IPS-15b (cell line): Measurements from ENCODE around the gene GIT2.
A peak's percentile ranks its signal among the peaks of the same experiment; 100 is the strongest.

ENCODE experiments used
- H3K27me3 ChIP-seq: one replicate; pipeline ENCODE4 v1.6.1; 2013; ENCODE audit warnings: low read length; ENCODE audit not compliant: control insufficient read depth, insufficient read depth
- H3K36me3 ChIP-seq: one replicate; pipeline ENCODE4 v1.6.1; 2013; ENCODE audit warnings: low read length; ENCODE audit not compliant: control insufficient read depth, insufficient read depth
- H3K4me1 ChIP-seq: one replicate; pipeline ENCODE4 v1.6.1; 2013; ENCODE audit warnings: mild to moderate bottlenecking, low read length; ENCODE audit not compliant: control insufficient read depth, insufficient read depth
- H3K4me3 ChIP-seq: one replicate; pipeline ENCODE4 v1.5.1; 2013; ENCODE audit warnings: low read depth, low read length
- H3K9ac ChIP-seq: one replicate; pipeline ENCODE4 v1.6.1; 2013; ENCODE audit warnings: low read depth, mild to moderate bottlenecking, low read length
- H3K9me3 ChIP-seq: one replicate; pipeline ENCODE4 v1.6.1; 2013; ENCODE audit warnings: mild to moderate bottlenecking, low read length; ENCODE audit not compliant: control insufficient read depth, insufficient read depth

The GIT2 gene

DNA sequence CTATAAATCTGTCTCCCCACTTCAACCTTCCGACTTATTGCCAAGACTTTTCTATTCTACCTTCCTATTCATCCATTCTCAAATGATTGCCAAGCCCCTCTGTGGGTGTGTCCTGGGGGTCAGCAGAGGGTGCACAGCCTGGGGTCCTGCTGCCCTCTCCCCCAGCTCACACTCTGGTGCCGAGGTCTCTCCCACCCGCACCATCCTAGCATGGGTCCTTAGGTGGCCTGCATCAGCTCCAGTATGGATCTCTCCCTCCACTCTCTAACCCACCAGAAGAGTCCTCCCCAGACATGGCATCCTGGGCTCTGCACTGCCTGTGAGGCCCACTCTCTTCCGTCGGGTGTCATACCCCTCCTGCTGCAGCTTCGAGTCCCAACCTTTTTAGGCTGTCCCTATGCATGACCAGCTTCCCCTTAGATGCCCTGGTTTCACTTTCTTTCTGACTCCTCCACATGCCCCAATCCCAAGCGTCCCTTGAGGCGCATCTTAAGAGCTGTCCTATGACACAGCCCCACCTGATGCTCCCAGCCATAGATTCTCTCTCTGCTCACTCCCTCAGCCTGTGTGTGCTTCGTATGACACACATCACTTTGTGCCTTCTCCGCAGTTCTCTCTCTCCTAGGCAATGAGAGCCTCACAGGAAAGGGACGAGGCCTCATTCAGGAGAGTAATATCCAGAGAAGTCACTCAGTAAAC is 43.9 kb downstream of the GIT2 start:
- no peaks in the 10 kb centered on the region for H3K9me3 ChIP-seq
- peaks cover 17% of the 10 kb centered on the region for H3K36me3 ChIP-seq
- H3K4me1 ChIP-seq = no peaks in the 10 kb centered on the region
- no peaks in the 10 kb centered on the region for H3K27me3 ChIP-seq
- H3K9ac ChIP-seq = no peak overlapping the region
- no peak overlapping the region for H3K4me3 ChIP-seq

DNA sequence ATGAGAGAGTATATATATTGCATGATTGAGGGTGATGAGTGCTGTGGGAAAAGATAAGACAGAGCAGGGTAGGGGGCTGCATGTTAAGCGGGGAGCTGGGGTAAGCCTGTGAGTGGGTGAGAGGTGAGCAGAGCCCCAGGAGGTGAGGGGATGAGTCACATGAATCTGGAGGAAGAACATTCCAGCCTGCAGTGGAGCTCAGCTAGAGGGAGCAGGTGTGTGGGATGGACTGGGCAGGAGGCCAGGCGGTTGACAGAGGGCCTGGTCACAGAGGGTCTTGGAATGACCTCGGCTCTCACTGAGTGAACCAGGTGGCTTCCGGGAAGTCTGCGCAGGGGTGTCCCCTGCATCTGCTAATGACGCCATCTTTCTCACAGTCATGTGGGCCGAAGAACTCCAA is 44.4 kb downstream of the GIT2 start:
- Histone ChIP-seq H3K4me3 (no peak overlapping the region), H3K9ac (no peak overlapping the region), H3K9me3 (no peaks in the 10 kb centered on the region), H3K27me3 (no peaks in the 10 kb centered on the region), H3K4me1 (peaks cover 2% of the 10 kb centered on the region), H3K36me3 (peaks cover 13% of the 10 kb centered on the region)

DNA sequence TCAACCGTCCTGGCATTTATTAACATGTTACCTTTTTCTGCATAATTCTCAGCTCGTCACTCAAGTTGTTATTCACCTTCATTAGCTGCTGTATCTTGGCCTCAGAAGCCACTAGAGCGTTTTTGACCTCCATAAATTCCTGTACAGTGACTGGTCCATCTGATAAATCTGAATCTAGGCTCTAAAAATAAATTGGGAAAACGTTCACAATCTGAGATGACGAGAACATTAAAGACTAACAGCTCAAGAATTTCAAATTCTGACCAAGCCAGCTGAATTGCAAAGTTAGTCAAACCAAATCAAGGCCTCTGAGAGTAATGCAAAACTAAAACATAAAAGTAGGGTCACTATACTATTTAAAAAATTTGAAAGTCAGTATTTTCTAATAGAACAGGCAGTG is 45.0 kb downstream of the GIT2 start:
- peaks cover 13% of the 10 kb centered on the region for H3K36me3 ChIP-seq
- no peaks in the 10 kb centered on the region for H3K27me3 ChIP-seq
- no peak overlapping the region for H3K9ac ChIP-seq
- no peaks in the 10 kb centered on the region for H3K9me3 ChIP-seq
- peaks cover 8% of the 10 kb centered on the region for H3K4me1 ChIP-seq
- no peak overlapping the region for H3K4me3 ChIP-seq

DNA sequence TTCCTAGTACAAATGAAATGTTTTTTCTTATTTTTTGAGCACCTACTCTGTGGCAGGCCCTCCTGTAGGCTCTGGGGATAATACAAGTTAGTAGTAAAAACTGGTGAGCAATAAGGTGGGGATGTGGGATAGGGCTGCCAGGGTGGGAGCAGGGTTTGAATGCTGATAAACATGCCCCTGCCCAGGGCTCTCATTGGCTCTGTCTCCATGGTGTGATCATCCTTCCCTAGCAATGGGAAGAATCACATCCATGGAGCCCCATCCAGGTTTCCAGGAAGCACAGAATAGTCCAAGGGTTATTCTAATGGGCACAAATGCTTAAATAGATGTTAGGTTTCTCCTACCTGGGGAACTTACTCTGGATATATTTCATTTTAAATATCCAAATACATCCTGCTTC is 45.5 kb downstream of the GIT2 start:
- Histone ChIP-seq H3K36me3 (peaks cover 13% of the 10 kb centered on the region), H3K4me1 (peaks cover 9% of the 10 kb centered on the region), H3K9ac (no peak overlapping the region)

DNA sequence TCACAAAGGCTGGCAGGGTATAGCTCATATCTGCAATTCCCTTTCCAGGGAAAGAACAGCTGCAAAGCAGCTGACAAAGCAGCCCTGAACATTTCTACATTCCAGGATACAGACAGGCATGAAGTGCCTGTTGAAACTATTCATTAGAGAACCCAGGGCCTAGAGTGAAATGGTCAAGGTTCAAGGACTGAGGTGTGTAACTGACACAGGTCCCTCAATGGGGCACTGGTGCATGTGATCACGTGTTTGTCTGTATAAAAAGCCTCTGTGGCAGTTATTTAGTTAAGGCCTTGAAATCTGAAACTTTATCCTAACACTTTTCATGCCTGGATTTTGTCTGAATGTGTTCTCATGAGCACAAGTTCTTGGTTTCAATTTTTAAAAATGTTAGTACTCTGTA is 47.1 kb downstream of the GIT2 start:
- Histone ChIP-seq H3K9me3 (no peaks in the 10 kb centered on the region), H3K9ac (no peak overlapping the region), H3K36me3 (peaks cover 13% of the 10 kb centered on the region), H3K27me3 (no peaks in the 10 kb centered on the region), H3K4me1 (peaks cover 18% of the 10 kb centered on the region), H3K4me3 (no peak overlapping the region)

More for the DNA sequence above, 45.5 kb downstream of the GIT2 start:
- H3K27me3 ChIP-seq = no peaks in the 10 kb centered on the region
- no peak overlapping the region for H3K4me3 ChIP-seq
- no peaks in the 10 kb centered on the region for H3K9me3 ChIP-seq

DNA sequence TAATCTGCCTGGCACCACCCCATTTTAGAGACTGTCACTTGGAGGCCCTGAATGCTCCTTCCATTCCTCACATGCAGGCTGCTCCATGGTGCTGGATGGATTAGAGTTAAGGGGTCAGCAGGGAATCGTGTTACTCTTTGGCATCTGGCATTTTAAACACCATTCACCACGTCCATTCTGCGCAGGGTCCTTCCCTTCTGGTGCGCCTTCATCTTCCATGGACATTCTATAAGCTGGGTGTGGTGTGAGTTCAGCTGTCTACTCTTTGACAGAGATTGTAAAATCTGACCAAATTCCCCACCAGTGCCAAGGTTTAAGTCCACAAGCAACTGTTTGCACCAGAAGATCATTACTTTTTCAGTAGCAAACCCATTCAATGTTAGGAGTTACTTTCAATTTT is 47.8 kb downstream of the GIT2 start:
- H3K4me1 ChIP-seq = peaks cover 18% of the 10 kb centered on the region
- H3K36me3 ChIP-seq = peaks cover 13% of the 10 kb centered on the region
- H3K9ac ChIP-seq = no peak overlapping the region
- no peaks in the 10 kb centered on the region for H3K9me3 ChIP-seq
- H3K27me3 ChIP-seq = no peaks in the 10 kb centered on the region
- H3K4me3 ChIP-seq = no peak overlapping the region

DNA sequence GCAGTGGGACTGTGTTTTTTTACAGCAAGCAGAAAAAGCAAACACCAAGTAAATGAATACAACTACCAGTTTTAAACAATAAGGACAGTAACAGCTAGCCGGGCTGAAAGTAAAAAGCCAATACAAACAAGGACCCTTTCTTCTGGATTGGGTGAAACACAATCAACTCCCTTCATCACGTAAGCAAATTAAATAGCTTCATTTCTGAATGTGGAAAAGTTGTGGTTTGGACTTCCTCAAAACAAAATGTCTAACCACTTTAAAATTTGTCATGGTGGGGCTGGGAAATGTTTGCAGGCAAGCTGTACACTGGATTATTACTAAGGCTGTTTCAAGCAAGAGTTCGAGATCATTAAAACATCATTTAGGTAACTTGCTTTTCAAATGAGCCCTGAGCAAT is 48.6 kb downstream of the GIT2 start:
- Histone ChIP-seq H3K4me3 (no peak overlapping the region), H3K9me3 (no peaks in the 10 kb centered on the region), H3K27me3 (no peaks in the 10 kb centered on the region), H3K4me1 (peaks cover 18% of the 10 kb centered on the region), H3K36me3 (peaks cover 9% of the 10 kb centered on the region), H3K9ac (no peak overlapping the region)

DNA sequence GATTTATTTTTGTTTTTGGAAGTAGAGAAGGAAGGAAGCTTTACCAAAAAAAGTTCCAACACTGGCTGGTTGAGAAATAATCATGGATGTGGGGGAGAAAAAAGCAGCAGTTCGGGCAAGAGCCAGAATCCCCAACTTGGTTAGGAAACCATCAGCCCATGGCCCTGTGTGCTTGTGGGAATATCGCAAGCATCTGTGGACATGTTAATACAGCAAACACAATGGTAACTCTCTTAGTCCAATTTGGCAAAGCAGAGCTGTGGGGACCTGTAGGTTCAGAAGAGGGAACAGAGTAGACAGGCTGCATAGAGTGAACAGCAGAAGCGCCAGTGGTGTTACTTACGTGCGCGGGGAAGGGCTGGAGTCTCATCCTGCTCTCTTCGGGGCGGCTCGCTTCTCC is 49.3 kb downstream of the GIT2 start:
- H3K4me1 ChIP-seq = peaks cover 18% of the 10 kb centered on the region
- peaks cover 3% of the 10 kb centered on the region for H3K36me3 ChIP-seq
- H3K9me3 ChIP-seq = no peaks in the 10 kb centered on the region
- no peak overlapping the region for H3K4me3 ChIP-seq
- peak overlapping the region; percentile 8 for H3K9ac ChIP-seq
- H3K27me3 ChIP-seq = no peaks in the 10 kb centered on the region

DNA sequence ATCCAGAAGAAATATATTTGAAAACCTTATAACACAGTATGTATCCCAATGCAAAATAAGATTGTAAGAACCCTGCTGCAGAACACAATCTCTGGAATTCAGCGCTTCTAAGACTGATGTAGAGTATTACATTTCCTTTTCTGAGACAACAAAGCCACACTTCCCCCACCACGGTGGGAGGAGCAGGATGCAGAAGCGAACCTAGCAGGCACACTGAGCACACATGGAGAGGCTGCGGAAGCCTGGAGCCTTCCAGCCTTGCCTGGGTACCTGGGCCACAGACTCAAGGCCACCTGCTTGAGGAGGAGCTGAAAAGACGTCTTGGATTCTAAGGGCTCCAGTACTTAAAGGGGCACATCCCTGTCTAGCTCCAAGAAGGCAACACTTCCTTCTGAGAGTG is 49.7 kb downstream of the GIT2 start:
- H3K4me1 ChIP-seq = peaks cover 18% of the 10 kb centered on the region
- no peaks in the 10 kb centered on the region for H3K36me3 ChIP-seq
- H3K9ac ChIP-seq = peak overlapping the region; percentile 8
- H3K27me3 ChIP-seq = no peaks in the 10 kb centered on the region
- no peaks in the 10 kb centered on the region for H3K9me3 ChIP-seq
- H3K4me3 ChIP-seq = no peak overlapping the region

DNA sequence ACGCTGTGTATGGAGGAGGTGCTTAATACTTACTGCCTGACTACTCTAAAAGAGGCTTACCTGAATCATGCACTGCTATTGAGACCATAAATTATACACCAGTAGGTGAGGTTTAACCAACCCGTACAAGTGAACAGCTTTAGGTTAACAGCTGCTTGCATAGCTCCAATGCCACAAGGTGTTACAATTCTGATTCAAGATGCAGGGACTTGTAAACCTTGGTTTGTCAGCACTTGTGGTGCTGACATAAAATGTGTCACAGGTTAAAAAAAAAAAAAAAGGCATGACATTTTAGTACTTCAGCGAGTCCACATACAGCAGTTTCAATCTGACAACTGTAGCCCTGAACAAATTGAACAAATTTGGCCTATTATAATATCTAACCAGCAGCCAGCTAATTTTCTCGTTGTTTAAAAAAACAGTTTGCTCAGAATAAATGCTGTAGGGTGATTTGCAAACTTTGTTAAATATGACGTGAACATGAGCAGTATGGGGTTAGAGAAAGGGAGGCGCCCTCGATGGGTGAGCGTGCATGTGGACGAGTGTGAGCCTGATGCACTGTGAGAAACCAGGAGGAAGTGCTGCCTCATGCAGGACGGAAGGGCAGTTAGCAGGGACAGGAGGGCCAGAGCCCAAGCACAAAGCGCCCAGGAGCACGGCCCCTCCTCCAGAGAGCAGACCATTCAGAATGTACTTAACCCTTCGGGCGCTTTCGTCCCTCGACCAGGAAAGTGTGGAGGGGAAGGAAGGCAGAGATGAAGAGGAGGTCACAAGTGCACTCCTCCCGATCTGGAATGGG is 51.4 kb downstream of the GIT2 start:
- Histone ChIP-seq H3K4me1 (peaks cover 18% of the 10 kb centered on the region), H3K36me3 (no peaks in the 10 kb centered on the region), H3K4me3 (no peak overlapping the region), H3K27me3 (no peaks in the 10 kb centered on the region), H3K9ac (no peak overlapping the region), H3K9me3 (no peaks in the 10 kb centered on the region)

DNA sequence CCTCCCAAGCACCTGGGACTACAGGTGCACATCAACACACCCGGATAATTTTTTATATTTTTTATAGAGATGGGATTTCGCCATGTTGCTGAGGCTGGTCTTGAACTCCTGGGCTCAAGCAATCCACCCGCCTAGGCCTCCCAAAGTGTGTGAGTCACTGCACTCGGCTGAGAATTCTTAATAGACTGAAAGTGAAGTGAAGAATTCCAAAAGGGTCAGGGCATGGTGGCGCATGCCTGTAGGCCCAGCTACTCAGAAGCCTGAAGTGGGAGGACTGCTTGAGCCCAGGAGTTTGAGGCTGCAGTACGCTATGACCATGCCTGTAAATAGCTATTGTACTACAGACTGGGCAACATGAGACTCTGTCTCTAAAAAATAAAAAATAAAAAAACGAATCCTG is 52.4 kb downstream of the GIT2 start:
- Histone ChIP-seq H3K4me3 (no peak overlapping the region), H3K4me1 (peaks cover 18% of the 10 kb centered on the region), H3K27me3 (no peaks in the 10 kb centered on the region), H3K9ac (no peak overlapping the region), H3K36me3 (no peaks in the 10 kb centered on the region), H3K9me3 (no peaks in the 10 kb centered on the region)

DNA sequence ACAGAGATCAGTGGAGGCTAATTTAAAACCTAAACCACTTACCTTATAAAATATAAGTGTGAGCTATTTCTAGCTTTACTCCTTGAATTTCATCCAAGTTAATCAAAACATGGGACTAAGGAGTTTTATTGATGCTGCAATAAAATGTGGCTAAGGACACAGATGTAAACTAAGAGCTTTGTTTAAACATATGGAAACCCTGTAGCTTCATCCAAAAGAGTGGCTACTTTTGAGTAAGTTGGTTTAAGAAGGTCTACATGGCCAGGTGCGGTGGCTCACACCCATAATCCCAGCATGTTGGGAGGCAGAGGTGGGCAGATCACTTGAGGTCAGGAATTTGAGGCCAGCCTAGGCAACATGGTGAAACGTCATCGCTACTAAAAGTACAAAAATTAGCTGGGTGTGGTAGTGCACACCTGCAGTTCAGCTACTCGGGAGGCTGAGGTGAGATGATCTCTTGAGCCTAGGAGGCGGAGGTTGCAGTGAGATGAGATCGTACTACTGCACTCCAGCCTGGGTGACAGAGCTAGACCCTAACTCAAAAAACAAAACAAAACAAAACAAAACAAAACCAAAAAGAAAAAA is 55.7 kb downstream of the GIT2 start:
- Histone ChIP-seq H3K9ac (no peak overlapping the region), H3K9me3 (no peaks in the 10 kb centered on the region), H3K36me3 (peaks cover 8% of the 10 kb centered on the region), H3K4me3 (no peak overlapping the region), H3K27me3 (no peaks in the 10 kb centered on the region), H3K4me1 (peaks cover 9% of the 10 kb centered on the region)
